ENCODE data around the gene SH2D7.
A peak's percentile ranks its signal among the peaks of the same experiment; 100 is the strongest.

The SH2D7 gene

GRCh38 chr15:78130466-78131294 lies 38.3 kb downstream of the SH2D7 start:
- Histone ChIP-seq H3K9me3 (ENCODE audit: low read length) (no peaks in the 10 kb centered on the region), H3K36me3 (ENCODE audit: insufficient read depth, low read length) (no peaks in the 10 kb centered on the region), H3K27me3 (ENCODE audit: insufficient read depth, low read length) (no peaks in the 10 kb centered on the region), H3K4me1 (ENCODE audit: insufficient read depth, low read length) (peaks cover 8% of the 10 kb centered on the region), H3K4me3 (ENCODE audit: low read length) (peak overlapping the region; percentile 71), H2AFZ (ENCODE audit: low read depth, low read length) (peak overlapping the region; percentile 33)

- Histone ChIP-seq H3K4me3 (ENCODE audit: low read length) (peak within 1 kb of the TSS; percentile 71), H3K27me3 (ENCODE audit: insufficient read depth, low read length) (no peaks in the 10 kb centered on the region), H3K4me1 (ENCODE audit: insufficient read depth, low read length) (peaks cover 8% of the 10 kb centered on the region), H3K36me3 (ENCODE audit: insufficient read depth, low read length) (no peaks in the 10 kb centered on the region), H3K9me3 (ENCODE audit: low read length) (no peaks in the 10 kb centered on the region), H2AFZ (ENCODE audit: low read depth, low read length) (peak within 1 kb of the TSS; percentile 88)
Observed at GRCh38 chr15:78131295-78132061, 39.1 kb downstream of the SH2D7 start, which contains the start of gene CIB2. CIB2 (minus strand) TSS chr15:78131445; CDS start chr15:78131215, 230 bp downstream.

GRCh38 chr15:78133801-78134200 lies 41.4 kb downstream of the SH2D7 start:
- Histone ChIP-seq H3K27me3 (ENCODE audit: insufficient read depth, low read length) (no peaks in the 10 kb centered on the region), H3K36me3 (ENCODE audit: insufficient read depth, low read length) (no peaks in the 10 kb centered on the region), H3K9me3 (ENCODE audit: low read length) (no peaks in the 10 kb centered on the region), H3K4me3 (ENCODE audit: low read length) (no peak overlapping the region), H2AFZ (ENCODE audit: low read depth, low read length) (no peak overlapping the region), H3K4me1 (ENCODE audit: insufficient read depth, low read length) (peaks cover 8% of the 10 kb centered on the region)

GRCh38 chr15:78139578-78139977 lies 47.2 kb downstream of the SH2D7 start:
- Histone ChIP-seq H3K36me3 (ENCODE audit: insufficient read depth, low read length) (no peaks in the 10 kb centered on the region), H3K4me3 (ENCODE audit: low read length) (no peak overlapping the region), H3K9me3 (ENCODE audit: low read length) (no peaks in the 10 kb centered on the region), H3K27me3 (ENCODE audit: insufficient read depth, low read length) (no peaks in the 10 kb centered on the region), H2AFZ (ENCODE audit: low read depth, low read length) (no peak overlapping the region), H3K4me1 (ENCODE audit: insufficient read depth, low read length) (no peaks in the 10 kb centered on the region)

GRCh38 chr15:78140292-78140691 lies 47.9 kb downstream of the SH2D7 start:
- no peak overlapping the region for H3K4me3 ChIP-seq (ENCODE audit: low read length)
- no peaks in the 10 kb centered on the region for H3K36me3 ChIP-seq (ENCODE audit: insufficient read depth, low read length)
- H3K9me3 ChIP-seq (ENCODE audit: low read length), result no peaks in the 10 kb centered on the region
- no peak overlapping the region for H2AFZ ChIP-seq (ENCODE audit: low read depth, low read length)
- no peaks in the 10 kb centered on the region for H3K4me1 ChIP-seq (ENCODE audit: insufficient read depth, low read length)
- no peaks in the 10 kb centered on the region for H3K27me3 ChIP-seq (ENCODE audit: insufficient read depth, low read length)

GRCh38 chr15:78142332-78142731 lies 50.0 kb downstream of the SH2D7 start:
- no peaks in the 10 kb centered on the region for H3K27me3 ChIP-seq (ENCODE audit: insufficient read depth, low read length)
- H3K36me3 ChIP-seq (ENCODE audit: insufficient read depth, low read length), result no peaks in the 10 kb centered on the region
- no peak overlapping the region for H3K4me3 ChIP-seq (ENCODE audit: low read length)
- no peaks in the 10 kb centered on the region for H3K9me3 ChIP-seq (ENCODE audit: low read length)
- H3K4me1 ChIP-seq (ENCODE audit: insufficient read depth, low read length), result no peaks in the 10 kb centered on the region
- no peak overlapping the region for H2AFZ ChIP-seq (ENCODE audit: low read depth, low read length)

GRCh38 chr15:78146425-78147154 lies 54.2 kb downstream of the SH2D7 start:
- Histone ChIP-seq H2AFZ (ENCODE audit: low read depth, low read length) (no peak overlapping the region), H3K9me3 (ENCODE audit: low read length) (no peaks in the 10 kb centered on the region), H3K4me1 (ENCODE audit: insufficient read depth, low read length) (peaks cover 12% of the 10 kb centered on the region), H3K36me3 (ENCODE audit: insufficient read depth, low read length) (no peaks in the 10 kb centered on the region), H3K4me3 (ENCODE audit: low read length) (no peak overlapping the region), H3K27me3 (ENCODE audit: insufficient read depth, low read length) (no peaks in the 10 kb centered on the region)

- no peak overlapping the region for H2AFZ ChIP-seq (ENCODE audit: low read depth, low read length)
- H3K36me3 ChIP-seq (ENCODE audit: insufficient read depth, low read length), result no peaks in the 10 kb centered on the region
- peaks cover 12% of the 10 kb centered on the region for H3K4me1 ChIP-seq (ENCODE audit: insufficient read depth, low read length)
- H3K9me3 ChIP-seq (ENCODE audit: low read length), result no peaks in the 10 kb centered on the region
- no peaks in the 10 kb centered on the region for H3K27me3 ChIP-seq (ENCODE audit: insufficient read depth, low read length)
- no peak overlapping the region for H3K4me3 ChIP-seq (ENCODE audit: low read length)
Observed at GRCh38 chr15:78147566-78147965, 55.2 kb downstream of the SH2D7 start.

- Histone ChIP-seq H3K36me3 (ENCODE audit: insufficient read depth, low read length) (no peaks in the 10 kb centered on the region), H3K9me3 (ENCODE audit: low read length) (no peaks in the 10 kb centered on the region), H2AFZ (ENCODE audit: low read depth, low read length) (peak overlapping the region; percentile 66), H3K4me3 (ENCODE audit: low read length) (peak overlapping the region; percentile 77), H3K27me3 (ENCODE audit: insufficient read depth, low read length) (no peaks in the 10 kb centered on the region), H3K4me1 (ENCODE audit: insufficient read depth, low read length) (peaks cover 12% of the 10 kb centered on the region)
Observed at GRCh38 chr15:78148392-78149067, 56.2 kb downstream of the SH2D7 start.

- H3K36me3 ChIP-seq (ENCODE audit: insufficient read depth, low read length), result no peaks in the 10 kb centered on the region
- peaks cover 12% of the 10 kb centered on the region for H3K4me1 ChIP-seq (ENCODE audit: insufficient read depth, low read length)
- peak within 1 kb of the TSS; percentile 66 for H2AFZ ChIP-seq (ENCODE audit: low read depth, low read length)
Observed at GRCh38 chr15:78149068-78149804, 56.9 kb downstream of the SH2D7 start, which contains the start of gene IDH3A. IDH3A (plus strand) TSS chr15:78149362; CDS start chr15:78149404, 42 bp downstream.

GRCh38 chr15:78149805-78150751 lies 57.7 kb downstream of the SH2D7 start:
- Histone ChIP-seq H3K27me3 (ENCODE audit: insufficient read depth, low read length) (no peaks in the 10 kb centered on the region), H3K9me3 (ENCODE audit: low read length) (no peaks in the 10 kb centered on the region), H3K4me3 (ENCODE audit: low read length) (peak overlapping the region; percentile 77), H3K4me1 (ENCODE audit: insufficient read depth, low read length) (peaks cover 12% of the 10 kb centered on the region), H3K36me3 (ENCODE audit: insufficient read depth, low read length) (no peaks in the 10 kb centered on the region), H2AFZ (ENCODE audit: low read depth, low read length) (peak overlapping the region; percentile 66)

More at GRCh38 chr15:78149068-78149804, 56.9 kb downstream of the SH2D7 start, which contains the start of gene IDH3A:
- Histone ChIP-seq H3K4me3 (ENCODE audit: low read length) (peak within 1 kb of the TSS; percentile 77), H3K27me3 (ENCODE audit: insufficient read depth, low read length) (no peaks in the 10 kb centered on the region), H3K9me3 (ENCODE audit: low read length) (no peaks in the 10 kb centered on the region)
